ENCODE measurements around the gene MAP3K14.
A peak's percentile ranks its signal among the peaks of the same experiment; 100 is the strongest.

Gene MAP3K14

DNA sequence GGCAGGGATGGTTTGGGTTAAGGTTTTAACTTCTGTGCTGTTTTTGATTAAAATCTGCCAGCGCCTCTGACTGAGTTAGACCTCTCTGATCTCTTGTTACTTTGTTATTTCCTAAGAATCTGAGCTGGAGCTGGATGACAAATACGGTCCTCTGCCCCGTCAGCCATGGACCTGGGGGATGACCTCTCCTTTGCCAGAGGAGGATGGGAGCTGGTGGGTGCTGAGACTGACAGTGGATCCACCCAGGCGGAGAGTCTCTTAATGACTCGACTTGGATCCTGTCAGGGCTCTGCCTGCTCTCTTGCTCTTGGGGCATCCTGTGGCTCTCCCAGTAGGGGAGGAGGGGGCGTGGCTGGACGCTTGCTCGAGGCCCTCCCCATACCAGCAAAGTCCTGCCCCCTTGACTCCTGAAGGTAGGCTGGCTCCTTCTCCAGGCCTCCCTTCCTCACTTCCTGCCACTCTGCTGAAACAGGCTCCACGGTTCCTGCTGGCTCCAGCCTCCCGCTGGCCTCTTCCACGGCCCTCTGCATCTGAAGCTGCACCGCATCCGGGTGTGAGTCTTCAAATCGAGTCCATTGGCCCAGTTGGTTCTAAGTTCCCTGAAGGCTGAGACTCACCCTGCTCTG is 24.8 kb upstream of the MAP3K14 start:
- intact Hi-C loops (cut with DNase I), result no loop called here
- DNase-seq, result peak in 1 of 42 donors; percentile 19

DNA sequence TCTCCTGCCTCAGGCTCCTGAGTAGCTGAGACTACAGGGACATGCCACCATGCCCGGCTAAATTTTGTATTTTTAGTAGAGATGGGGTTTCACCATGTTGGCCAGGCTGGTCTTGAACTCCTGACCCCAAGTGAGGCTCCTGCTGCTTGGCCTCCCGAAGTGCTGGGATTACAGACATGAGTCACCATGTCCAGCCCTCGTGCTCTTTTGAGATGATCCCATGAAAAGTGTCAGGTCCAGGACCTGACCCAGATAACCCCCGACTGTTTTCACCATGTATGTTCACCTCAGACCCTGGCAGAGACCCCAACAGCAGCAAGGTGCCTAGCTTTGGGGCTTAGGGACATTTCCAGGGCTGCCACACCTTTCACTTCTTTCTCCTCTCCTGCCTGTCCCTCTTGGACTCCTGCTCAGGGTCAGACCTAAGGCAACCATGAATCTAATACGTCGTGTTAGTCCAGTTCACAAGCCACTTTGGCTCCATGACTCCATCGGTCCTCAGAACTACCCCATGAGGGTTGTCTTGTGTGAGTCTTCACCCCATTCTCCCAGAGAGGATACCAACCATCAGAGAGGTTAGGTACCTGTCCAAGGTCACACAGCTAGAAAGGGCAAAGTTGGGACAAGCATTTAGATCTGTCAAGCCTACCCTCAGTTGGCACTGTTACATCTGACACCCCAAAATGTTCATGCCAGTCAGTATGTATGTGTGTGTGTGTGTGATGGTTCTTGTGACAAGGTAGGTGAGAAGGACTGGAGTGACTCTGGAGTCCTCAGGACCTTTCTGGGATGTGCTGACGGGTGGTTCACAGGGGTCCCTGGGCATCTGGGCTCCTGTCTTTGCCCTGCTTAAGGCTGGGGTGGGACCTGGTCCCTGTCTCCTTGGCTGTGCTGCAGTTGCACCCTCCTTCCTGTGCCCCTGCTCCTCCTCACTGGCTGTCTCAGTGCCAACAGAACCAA is 23.1 kb upstream of the MAP3K14 start:
- intact Hi-C loops (cut with DNase I), result no loop called here
- peak in 4 of 42 donors; percentile 1 to 18 (median 12) for DNase-seq

DNA sequence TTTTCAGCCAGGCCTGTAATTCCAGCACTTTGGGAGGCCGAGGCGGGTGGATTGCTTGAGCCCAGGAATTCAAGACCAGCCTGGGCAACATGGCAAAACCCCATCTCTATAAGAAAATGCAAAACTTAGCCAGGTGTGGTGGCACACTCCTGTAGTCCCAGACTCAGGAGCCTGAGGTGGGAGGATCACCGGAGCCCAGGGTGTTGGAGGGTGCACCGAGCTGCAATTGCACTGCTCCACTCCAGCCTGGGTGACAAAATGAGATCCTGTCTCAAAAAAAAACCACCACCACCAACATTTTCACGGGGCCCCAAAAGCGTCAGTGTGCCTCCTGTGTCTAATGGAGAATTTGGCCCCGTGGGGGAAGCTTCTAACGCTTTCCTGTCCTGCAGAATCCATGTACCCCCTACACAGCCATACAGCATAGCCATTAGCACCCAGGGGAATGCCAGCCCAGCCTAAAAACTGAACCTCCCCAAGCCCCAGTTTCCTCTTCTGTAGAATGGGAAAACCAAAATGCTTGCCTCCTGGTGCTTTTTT is 22.2 kb upstream of the MAP3K14 start:
- intact Hi-C loops (cut with DNase I), result no loop called here
- DNase-seq, result peak in 4 of 42 donors; percentile 7 to 23 (median 10)

DNA sequence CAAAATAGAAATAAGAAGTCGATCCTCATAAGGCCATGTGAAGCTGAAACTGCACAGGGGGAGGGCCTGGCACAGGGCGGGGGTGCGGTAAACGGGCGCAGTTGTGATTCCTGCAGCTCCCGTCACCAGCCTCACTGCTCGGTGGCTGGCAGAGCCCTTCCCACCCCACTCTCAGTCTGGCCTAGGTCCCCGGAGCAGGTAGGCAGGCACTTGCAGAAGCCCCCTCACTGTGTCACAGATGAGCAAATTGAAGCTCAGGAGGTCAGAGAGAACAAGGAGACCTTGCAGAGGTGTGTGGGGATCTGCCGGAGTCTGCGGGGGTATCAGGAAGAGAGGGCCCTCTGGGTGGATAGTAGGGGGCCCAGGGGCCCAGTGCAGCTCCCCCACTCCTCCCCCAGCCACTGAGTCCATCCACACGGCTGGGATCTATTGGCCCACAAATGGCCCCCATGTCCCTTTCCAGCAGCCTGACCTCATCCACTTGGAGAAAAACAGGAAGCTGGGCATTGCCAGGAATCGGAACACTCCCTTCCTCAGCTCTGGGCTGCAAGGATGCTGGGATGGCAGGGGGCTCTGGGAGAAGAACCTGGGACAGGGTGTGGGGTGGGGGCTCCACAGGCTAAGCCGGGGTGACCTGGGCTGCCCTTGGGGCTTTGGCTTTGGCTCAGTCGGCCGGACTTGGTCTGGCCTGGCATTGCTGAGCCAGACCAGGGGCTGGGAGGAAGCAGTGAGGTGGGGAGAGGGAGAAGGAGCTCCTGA is 21.4 kb upstream of the MAP3K14 start:
- intact Hi-C loops (cut with DNase I), result no loop called here
- DNase-seq, result peak in 3 of 42 donors; percentile 16 to 22 (median 18)

DNA sequence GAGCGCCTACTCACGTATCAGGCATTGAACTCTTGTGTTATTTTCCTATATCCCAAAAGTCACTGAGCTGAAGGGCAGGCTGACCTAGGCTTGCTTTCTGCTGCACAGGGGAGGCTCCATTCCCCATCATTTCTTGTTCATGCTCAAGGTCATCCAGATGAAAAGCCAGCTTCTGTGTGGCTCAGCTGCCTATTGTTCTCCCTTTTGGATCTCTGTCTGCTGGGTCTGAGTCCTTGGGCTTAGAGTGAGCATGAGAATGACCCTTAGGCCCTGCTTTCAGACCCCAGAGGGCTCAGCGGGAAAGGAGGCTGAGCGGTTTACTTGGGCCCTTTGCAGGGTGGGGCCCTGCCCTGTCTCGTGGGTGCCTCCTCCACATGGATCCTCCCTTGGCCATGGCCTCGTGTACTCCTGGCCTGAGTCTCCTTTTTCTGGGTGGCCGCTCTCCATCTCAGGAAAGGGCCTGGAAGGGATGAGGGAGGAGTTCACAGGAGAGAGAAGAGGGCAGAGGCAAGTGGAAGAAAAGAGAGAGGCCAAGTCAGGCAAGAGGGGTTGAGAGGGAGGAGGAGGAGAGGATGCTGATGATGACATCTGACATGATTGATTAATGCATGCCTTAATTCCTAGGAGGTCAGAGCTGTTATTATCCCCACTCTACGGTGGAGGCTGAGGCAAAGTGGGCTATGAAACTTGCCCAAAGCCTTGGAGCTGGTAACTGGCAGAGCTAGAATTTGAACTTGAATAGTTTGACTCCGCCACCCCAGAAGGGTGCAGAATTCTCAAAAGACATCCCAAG is 19.8 kb upstream of the MAP3K14 start:
- intact Hi-C loops (cut with DNase I), result no loop called here
- DNase-seq, result peak in 3 of 42 donors; percentile 3 to 21 (median 5)

DNA sequence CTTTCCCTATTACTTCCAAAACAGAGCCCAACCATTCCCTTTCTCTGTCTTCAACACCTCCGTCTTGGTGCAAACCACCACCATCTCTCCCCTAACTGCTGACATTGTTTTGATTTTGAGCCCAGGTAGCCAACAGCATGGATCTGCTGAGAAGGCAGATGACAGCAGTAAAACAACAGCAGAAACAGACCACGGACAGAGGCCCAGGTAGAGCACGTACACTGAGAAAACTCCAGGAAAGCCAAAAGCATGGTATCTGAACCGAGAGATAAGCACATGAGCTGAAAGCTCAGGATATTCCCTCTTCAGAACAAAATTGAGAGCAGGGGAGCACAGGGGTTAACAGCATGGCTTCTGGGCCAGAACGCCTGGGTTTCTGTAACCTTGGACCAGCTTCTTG is 18.9 kb upstream of the MAP3K14 start:
- intact Hi-C loops (cut with DNase I), result no loop called here
- peak in 1 of 42 donors; percentile 9 for DNase-seq

DNA sequence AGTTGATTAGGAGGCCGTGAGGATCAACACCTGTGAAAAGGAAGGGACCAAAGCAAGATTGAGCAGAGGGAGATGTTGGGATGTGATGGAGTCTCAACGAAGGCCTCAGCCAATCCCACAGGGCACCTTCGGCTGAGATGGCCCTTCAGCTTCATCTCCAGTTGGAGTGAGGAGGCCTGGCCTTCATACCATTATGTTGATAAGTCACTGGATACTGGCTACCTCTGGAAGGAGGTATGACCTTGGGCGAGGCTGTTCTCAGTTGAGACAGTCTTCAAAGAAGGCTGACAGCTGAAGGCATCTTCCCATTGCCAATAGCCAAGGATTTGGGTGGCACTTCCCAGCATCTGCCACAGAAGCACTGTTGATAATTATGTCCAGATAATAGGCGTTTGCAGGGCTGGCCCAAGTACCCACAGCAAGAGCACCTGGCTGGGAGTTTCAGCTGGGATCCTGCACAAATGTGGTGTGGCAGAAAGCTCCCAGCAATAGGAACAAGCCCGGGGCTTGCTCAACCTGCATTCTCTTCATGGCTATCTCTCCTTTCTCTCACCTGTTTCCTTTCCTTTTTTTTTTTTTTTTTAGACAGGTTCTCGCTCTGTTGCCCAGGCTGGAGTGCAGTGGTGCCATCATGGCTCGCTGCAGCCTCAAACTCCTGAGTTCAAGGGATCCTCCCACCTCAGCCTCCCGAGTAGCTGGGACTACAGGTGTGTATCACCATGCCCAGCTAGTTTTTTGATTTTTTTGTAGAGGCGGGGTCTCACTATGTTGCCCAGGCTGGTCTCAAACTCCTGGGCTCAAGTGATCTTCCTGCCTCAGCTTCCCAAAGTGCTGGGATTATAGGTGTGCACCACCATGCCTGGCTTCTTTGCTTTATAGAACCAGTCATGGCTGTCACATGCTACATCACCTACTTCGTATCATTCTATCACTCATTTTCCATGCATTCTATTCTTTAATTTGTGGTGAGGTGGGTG is 18.2 kb upstream of the MAP3K14 start:
- intact Hi-C loops (cut with DNase I), result no loop called here
- peak in 2 of 42 donors; percentile 4 to 20 for DNase-seq

DNA sequence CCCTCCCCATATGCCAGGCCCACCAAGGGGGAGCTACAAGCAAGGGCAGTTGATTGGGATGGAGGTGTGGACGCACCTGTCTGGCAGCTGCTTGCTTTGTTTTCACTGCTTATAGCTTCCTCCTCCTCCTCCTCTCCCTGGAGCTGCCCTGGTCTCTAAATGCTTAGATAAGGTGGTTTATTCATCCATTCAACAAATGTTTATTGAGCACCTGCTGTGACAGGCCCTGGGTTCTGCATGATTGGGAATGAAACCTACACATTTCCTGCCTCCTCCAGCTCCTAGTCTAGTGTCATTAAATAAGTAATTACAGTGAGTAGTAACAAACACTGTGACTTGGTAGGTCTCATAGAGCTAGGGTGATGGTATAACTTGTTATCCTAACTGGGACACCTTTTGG is 17.4 kb upstream of the MAP3K14 start:
- DNase-seq, result peak in 1 of 42 donors; percentile 20
- intact Hi-C loops (cut with DNase I), result no loop called here

DNA sequence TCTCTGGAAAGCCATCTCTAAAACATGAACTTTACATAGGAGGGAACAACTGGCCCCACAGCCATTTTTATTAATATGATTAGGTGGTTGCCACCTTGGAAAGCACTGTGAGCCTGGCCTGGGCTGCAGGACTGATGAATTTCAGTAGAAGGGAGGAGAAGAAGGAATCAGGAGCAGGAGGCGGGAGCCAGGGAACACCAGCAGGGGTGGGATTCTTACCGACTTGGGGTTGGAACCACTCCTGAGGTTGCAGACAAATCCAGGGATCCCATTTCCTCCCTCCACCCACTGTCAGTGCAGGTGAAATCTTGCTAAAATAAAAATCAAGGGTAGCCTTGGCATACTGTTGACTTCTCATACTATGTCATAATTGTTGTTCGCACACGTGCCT is 16.9 kb upstream of the MAP3K14 start:
- intact Hi-C loops (cut with DNase I), result no loop called here
- DNase-seq, result peak in 4 of 42 donors; percentile 8 to 28 (median 19)

DNA sequence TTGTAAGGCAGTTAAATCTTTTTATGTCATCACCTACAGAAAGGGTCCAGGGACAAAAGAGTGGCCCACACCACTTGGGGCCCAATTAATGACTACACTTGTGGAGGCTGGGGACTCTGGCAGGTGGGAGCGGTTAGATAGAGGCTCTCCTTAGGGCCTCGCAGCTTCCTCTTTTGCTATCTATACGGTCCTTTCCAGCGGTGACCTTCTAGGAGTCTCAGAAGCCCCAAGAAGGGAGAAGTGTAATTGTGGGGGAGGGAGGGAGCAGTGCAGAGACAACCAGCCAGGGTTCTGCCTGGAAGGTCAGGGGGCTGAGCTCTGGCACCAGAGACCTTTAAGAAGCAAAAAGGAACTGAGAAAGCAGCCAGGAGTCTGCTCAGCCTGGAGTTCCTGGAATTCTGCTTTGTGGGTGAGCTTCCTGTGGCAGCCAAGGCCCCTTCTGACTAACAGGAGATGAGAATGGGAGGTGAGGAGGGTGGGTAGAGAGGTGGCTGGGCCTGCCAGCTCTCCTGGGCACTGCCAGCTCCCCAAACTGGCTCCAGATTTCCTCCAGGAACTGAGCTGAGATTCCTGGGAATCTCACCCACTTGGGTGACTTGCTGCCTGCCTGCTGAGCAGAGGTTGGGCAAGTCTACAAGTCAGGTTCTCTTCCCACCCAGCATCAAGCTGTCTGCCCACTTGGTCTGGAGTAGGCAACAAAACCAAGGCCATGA is 16.3 kb upstream of the MAP3K14 start:
- DNase-seq, result peak in 8 of 42 donors; percentile 15 to 49 (median 36)
- intact Hi-C loops (cut with DNase I), result no loop called here

DNA sequence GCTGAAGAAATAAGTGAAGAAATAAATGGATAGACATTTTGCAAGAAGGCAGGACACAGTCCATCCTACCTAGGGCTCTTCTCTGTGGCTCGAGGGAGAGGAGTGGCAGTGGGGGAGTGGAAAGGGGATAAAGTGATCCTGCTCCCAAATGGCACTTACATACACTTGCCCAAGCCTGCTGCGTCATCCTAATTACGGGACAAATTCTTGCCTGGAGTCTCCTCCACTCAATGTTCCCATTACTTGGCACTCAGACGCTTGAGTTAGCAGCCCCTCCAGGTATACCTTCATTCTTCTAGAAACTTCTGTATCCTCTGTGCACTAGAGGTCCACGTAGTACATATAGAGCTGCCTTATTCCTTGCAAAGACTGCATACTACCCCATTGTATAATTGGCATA is 15.7 kb upstream of the MAP3K14 start:
- intact Hi-C loops (cut with DNase I), result no loop called here
- DNase-seq, result peak in 1 of 42 donors; percentile 2

DNA sequence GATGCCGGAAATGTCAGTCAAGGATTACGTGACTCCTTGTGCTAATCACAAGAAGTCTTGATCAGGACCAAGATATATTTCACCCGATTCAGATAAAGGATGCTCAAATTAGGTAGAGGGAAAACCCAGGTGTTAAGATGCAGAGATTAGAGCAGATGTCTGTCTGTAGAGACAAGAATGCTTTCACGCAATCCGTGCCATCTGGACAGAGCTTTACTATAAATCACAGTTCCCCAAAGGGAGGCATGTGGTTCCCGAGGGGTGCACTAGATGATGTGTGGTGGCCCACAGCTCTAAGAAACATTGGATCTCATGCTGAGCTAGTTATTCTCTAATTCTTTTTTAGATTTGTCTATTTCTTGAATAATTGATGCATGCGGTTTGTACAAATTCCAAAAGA is 9.8 kb upstream of the MAP3K14 start:
- DNase-seq, result peak in 1 of 42 donors; percentile 3
- intact Hi-C loops (cut with DNase I), result no loop called here

DNA sequence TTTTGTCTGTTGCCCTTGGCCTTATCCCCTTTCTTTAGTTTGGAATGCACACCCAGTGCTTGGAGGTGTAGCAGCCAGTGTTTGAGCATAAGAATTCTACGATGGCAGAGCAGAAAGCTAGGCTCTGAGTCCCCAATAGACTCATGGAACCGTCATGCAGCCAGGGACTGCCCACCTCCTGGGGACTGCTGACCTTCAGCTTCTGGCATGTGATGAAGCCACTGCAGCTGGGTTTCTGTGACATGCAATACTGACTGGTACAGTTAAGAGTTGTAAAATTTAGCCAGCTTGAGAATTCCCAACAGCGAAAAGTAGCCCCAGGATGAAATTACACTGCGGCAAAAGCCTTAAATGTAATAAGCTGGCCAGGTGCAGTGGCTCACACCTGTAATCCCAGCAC is 9.0 kb upstream of the MAP3K14 start:
- peak in 1 of 42 donors; percentile 2 for DNase-seq
- intact Hi-C loops (cut with DNase I), result no loop called here

DNA sequence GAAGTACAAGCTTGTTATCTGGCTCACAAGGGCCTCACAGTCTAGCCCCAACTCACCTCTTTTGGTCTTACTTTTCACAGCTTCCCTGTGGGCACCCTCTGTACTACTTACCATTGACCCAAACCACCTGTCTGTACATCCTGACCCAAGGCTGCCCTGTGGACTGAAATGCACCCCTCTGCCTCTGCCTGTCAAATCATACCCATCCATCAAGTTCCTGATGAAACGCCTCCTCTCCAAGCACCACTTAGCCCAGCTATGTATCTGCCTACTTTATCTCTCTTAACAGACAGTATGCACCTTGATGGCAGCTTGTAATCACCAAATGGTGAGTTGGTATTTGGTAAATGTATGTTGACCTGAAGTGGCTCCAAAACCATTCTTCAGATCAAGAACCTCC is 7.5 kb upstream of the MAP3K14 start:
- no peak for DNase-seq
- intact Hi-C loops (cut with DNase I), result no loop called here

DNA sequence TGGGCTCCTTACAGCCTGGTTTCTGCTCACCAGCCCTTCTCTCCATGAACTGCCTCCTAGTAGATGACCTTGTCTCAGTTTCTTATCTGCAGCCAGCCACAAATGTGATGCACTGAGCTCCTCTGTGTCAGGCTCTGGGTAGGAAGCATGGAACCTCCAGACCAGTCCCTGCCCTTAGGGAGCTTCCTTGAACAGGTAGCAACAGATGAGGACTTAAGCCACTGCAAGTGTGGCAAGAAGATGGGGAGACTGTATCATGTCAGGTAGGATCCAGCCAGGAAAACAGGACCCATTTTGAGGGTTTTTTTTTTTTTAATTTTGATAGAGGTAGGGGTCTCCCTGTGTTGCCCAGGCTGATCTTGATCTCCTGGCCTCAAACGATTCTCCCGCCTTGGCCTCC is 5.3 kb upstream of the MAP3K14 start:
- intact Hi-C loops (cut with DNase I), result no loop called here
- no peak for DNase-seq

DNA sequence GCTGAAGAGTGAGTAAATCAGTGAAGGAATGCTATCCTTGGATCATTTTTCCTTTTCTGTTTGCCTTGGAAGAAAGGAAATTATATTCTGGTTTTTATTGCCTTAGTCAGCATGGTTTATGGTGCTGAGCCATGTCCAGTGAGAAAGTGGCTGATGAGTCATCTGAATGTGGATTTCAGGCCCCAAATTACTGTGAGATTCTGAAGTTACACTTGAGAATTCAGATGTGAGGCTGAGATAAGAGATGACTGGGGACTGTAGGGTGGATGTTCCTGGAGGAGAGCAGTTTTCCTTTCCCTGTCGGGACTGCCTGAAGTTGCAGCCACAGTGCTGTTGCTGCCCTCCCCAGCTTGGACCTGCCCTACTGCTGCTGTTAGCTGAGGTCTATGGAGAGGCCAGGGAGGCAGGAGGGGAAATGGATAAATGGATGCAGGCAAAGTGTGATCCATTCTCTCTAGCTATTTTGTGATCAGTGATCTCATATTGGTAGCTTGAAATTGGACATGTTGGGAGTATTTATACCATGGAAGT is 4.2 kb upstream of the MAP3K14 start:
- intact Hi-C loops (cut with DNase I), result no loop called here
- DNase-seq, result no peak

All from head of caudate nucleus (tissue), 42 donors.